Muscle layer of duodenum (tissue), 2 donors: ENCODE measurements around the gene TMEM41B.
"Not testable (repeated sequence)": the region's sequence is repeated elsewhere in the genome, so short reads cannot be mapped to it uniquely, and the experiment has no call there.

Experiments used
- H3K27ac ChIP-seq: one replicate; pipeline ENCODE4 v1.7.0; 2013; ENCODE audit warnings: mild to moderate bottlenecking, low read length
- H3K27me3 ChIP-seq: one replicate; pipeline ENCODE4 v1.7.0; 2013; ENCODE audit warnings: low read depth, mild to moderate bottlenecking, control low read depth, low read length
- H3K36me3 ChIP-seq, 2 donors: one replicate each; pipeline ENCODE4 v1.7.0; 2013; ENCODE audit warnings: low read length in 2 of 2, control low read depth in 1 of 2, mild to moderate bottlenecking in 1 of 2; ENCODE audit not compliant: insufficient read depth in 2 of 2, control insufficient read depth in 1 of 2
- H3K4me1 ChIP-seq, 2 donors: one replicate each; pipeline ENCODE4 v1.7.0; 2013; ENCODE audit warnings: low read length in 2 of 2, mild to moderate bottlenecking in 2 of 2, control low read depth in 1 of 2, moderate library complexity in 1 of 2; ENCODE audit not compliant: insufficient read depth in 2 of 2, control insufficient read depth in 1 of 2
- H3K4me3 ChIP-seq, 2 donors: one replicate each; pipeline ENCODE4 v1.7.0; 2013; ENCODE audit warnings: low read length in 2 of 2, low read depth in 1 of 2, mild to moderate bottlenecking in 1 of 2
- H3K9me3 ChIP-seq, 2 donors: one replicate each; pipeline ENCODE4 v1.7.0; 2013; ENCODE audit warnings: low read length in 2 of 2, control low read depth in 1 of 2, mild to moderate bottlenecking in 1 of 2; ENCODE audit not compliant: control insufficient read depth in 1 of 2
- donor health status: healthy.

TMEM41B gene

GRCh38 chr11:9251311-9251710 is 63.1 kb downstream of the TMEM41B start:
- Histone ChIP-seq H3K27ac (no peak overlapping the region), H3K9me3 (no peaks in the 10 kb centered on the region), H3K36me3 (no peaks in the 10 kb centered on the region), H3K27me3 (no peaks in the 10 kb centered on the region), H3K4me3 (no peak overlapping the region), H3K4me1 (no peaks in the 10 kb centered on the region)

DNA sequence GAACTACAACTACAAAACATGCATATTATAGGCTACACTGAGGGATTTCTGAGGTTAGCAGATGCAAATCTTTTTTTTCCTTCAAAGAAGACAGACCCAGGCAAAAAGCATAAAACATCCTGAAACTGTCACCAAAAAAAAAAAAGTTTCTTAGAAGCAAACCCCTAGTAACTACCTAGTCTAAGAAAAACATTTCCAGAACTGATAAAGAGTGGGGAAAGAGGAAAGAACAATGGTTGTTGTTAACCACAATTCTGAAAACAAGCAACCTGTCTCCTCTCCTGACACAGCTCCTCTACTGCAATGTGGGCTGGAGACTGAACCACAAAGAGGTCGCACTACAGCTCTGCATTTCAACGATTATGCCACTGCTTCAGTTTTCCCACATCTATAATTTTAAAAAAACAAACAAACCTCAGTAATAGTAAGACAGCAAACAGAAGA is 64.2 kb downstream of the TMEM41B start:
- Histone ChIP-seq H3K4me3 (no peak overlapping the region), H3K27me3 (no peaks in the 10 kb centered on the region), H3K27ac (no peak overlapping the region), H3K9me3 (no peaks in the 10 kb centered on the region), H3K36me3 (no peaks in the 10 kb centered on the region), H3K4me1 (no peaks in the 10 kb centered on the region)

- Histone ChIP-seq H3K4me1 (no peaks in the 10 kb centered on the region), H3K36me3 (no peaks in the 10 kb centered on the region), H3K27ac (no peak overlapping the region), H3K4me3 (no peak overlapping the region), H3K9me3 (no peaks in the 10 kb centered on the region), H3K27me3 (no peaks in the 10 kb centered on the region)
Measured at GRCh38 chr11:9249252-9249651, 65.1 kb downstream of the TMEM41B start.

DNA sequence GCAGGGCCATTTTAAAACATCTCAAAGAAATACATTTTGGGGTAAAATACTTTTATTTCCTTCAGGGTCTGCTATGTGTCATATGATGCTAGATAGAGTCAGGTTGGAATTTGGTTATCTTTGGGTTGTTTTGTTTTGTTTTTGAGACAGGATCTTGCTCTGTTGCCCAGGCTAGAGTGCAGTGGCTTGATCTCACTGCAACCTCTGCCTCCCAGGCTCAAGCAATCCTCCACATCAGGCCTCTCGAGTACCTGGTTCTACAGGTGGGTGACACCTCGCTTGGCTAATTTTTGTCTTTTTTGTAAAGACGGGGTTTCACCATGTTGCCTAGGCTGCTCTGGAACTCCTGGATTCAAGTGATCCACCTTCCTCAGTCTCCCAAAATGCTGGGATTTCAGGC is 66.5 kb downstream of the TMEM41B start:
- H3K4me3 ChIP-seq = no peak overlapping the region
- no peaks in the 10 kb centered on the region for H3K4me1 ChIP-seq
- H3K27me3 ChIP-seq = no peaks in the 10 kb centered on the region
- H3K27ac ChIP-seq = no peak overlapping the region
- no peaks in the 10 kb centered on the region for H3K9me3 ChIP-seq
- no peaks in the 10 kb centered on the region for H3K36me3 ChIP-seq

GRCh38 chr11:9236242-9236641 is 78.2 kb downstream of the TMEM41B start:
- not testable (repeated sequence) for H3K4me3 ChIP-seq, H3K27me3 ChIP-seq, H3K36me3 ChIP-seq, H3K9me3 ChIP-seq, H3K27ac ChIP-seq
- peaks cover 0 to 12% of the 10 kb centered on the region in 2 donors for H3K4me1 ChIP-seq

GRCh38 chr11:9232482-9232881 is 81.9 kb downstream of the TMEM41B start:
- no peaks in the 10 kb centered on the region for H3K9me3 ChIP-seq
- no peak overlapping the region for H3K27ac ChIP-seq
- H3K36me3 ChIP-seq = no peaks in the 10 kb centered on the region
- H3K4me1 ChIP-seq = peaks cover 4 to 36% of the 10 kb centered on the region in 2 donors
- no peak overlapping the region for H3K4me3 ChIP-seq
- no peaks in the 10 kb centered on the region for H3K27me3 ChIP-seq

GRCh38 chr11:9231848-9232177 is 82.6 kb downstream of the TMEM41B start:
- Histone ChIP-seq H3K27ac (peak overlapping the region; percentile 41), H3K27me3 (no peaks in the 10 kb centered on the region), H3K9me3 (no peaks in the 10 kb centered on the region), H3K4me1 (peaks cover 4 to 36% of the 10 kb centered on the region in 2 donors), H3K36me3 (no peaks in the 10 kb centered on the region), H3K4me3 (no peak overlapping the region)
